ENCODE results near the gene ADAM22. TPM values are rescaled to one million over a fixed set of nuclear protein-coding genes. Genes with fewer than 3 reads are reported as not detected.

The ADAM22 gene
- total and polyA plus RNA-seq, 2 of the 4 experiments (the other 2 are of a cell fraction), result 0.03 to 0.18 TPM

DNA sequence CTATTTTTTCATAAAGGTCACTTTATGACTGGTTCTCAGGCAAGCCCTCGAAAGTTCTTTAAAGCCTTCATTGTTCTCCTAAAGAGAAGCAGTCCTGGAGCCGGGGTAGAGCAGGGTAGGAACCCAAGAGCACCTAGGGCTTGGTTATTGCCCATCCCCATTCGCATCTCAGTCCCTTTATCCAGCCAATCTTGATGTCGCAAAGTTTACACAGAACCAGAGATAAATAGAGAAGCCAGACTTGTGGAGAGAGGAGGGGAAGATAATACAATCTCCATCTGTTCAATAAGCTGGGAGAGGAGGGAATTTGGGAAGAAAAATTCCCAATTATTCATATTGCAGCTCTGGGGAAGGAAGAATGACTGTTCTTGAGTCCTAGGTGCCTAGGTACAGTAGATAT is 292.1 kb downstream of the ADAM22 start:
- Histone ChIP-seq H3K18ac (ENCODE audit: low read depth, low read length) (no peak overlapping the region), H3K56ac (ENCODE audit: extremely low read depth, insufficient read depth, low read length) (no peak overlapping the region), H3K4me3 (ENCODE audit: insufficient read depth, low read depth, low read length) (no peak overlapping the region), H4K5ac (ENCODE audit: low read depth, low read length) (no peak overlapping the region), H4K8ac (ENCODE audit: low read depth in 2 of 2, low read length in 2 of 2) (no peak overlapping the region), H3K4ac (ENCODE audit: low read depth, low read length) (no peak overlapping the region), H3K79me1 (ENCODE audit: low read depth in 1 of 2, low read length in 2 of 2) (no peaks in the 10 kb centered on the region), H3K14ac (replicated peaks; ENCODE audit: low read depth, low read length) (no peak overlapping the region), H3K27ac (ENCODE audit: insufficient read depth, low read length) (no peak overlapping the region), H3K36me3 (ENCODE audit: control insufficient read depth, insufficient read depth, low read length) (no peaks in the 10 kb centered on the region), H3K9me3 (ENCODE audit: control insufficient read depth, insufficient read depth, low read length) (no peaks in the 10 kb centered on the region), H2AK9ac (replicated peaks; ENCODE audit: low read depth, low read length, poor library complexity) (no peak overlapping the region), H3K23ac (ENCODE audit: low read depth, low read length) (no peak overlapping the region), H4K20me1 (ENCODE audit: insufficient read depth, low read length) (no peaks in the 10 kb centered on the region), H2AK5ac (ENCODE audit: low read depth, low read length) (no peak overlapping the region), H4K91ac (ENCODE audit: insufficient read depth, low read depth, low read length) (no peak overlapping the region), H2BK5ac (ENCODE audit: low read depth, low read length, poor library complexity, severe bottlenecking) (no peak overlapping the region), H3K27me3 (ENCODE audit: control insufficient read depth, insufficient read depth, low read length) (no peaks in the 10 kb centered on the region), H3K9ac (ENCODE audit: low read depth, low read length) (no peak overlapping the region), H3K4me2 (ENCODE audit: low read depth, low read length) (no peak overlapping the region), H3K9me1 (ENCODE audit: insufficient read depth, low read length) (no peaks in the 10 kb centered on the region), H2AFZ (replicated peaks; ENCODE audit: low read length, poor library complexity) (no peak overlapping the region), H2BK15ac (ENCODE audit: low read depth, low read length) (no peak overlapping the region), H3K4me1 (ENCODE audit: control insufficient read depth, insufficient read depth, low read length) (no peaks in the 10 kb centered on the region), H2BK20ac (ENCODE audit: low read depth, low read length) (no peak overlapping the region), H2BK120ac (ENCODE audit: low read depth, low read length) (no peak overlapping the region)
- in situ Hi-C loops (cut with MboI; ENCODE audit: low sequenced_read_pairs) (no loop called here), dilution Hi-C loops (cut with HindIII; ENCODE audit: low sequenced_read_pairs, unreplicated experiment) (no loop called here), intact Hi-C loops (cut with micrococcal nuclease) (no loop called here)
- TF ChIP-seq, protein P1, sequence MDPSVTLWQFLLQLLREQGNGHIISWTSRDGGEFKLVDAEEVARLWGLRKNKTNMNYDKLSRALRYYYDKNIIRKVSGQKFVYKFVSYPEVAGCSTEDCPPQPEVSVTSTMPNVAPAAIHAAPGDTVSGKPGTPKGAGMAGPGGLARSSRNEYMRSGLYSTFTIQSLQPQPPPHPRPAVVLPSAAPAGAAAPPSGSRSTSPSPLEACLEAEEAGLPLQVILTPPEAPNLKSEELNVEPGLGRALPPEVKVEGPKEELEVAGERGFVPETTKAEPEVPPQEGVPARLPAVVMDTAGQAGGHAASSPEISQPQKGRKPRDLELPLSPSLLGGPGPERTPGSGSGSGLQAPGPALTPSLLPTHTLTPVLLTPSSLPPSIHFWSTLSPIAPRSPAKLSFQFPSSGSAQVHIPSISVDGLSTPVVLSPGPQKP (IDR thresholded peaks at IDR 0.05; ENCODE audit: borderline replicate concordance, low read depth, low read length), result no peak
- no peak for TF ChIP-seq CEBPB (IDR thresholded peaks at IDR 0.05; ENCODE audit: low read depth, low read length)
- TF ChIP-seq POLR2A (IDR thresholded peaks at IDR 0.05; ENCODE audit: low read depth, low read length), result no peak
- no peak for TF ChIP-seq RFX5 (IDR thresholded peaks at IDR 0.05; ENCODE audit: low read depth, low read length)
- TF ChIP-seq, protein P2, sequence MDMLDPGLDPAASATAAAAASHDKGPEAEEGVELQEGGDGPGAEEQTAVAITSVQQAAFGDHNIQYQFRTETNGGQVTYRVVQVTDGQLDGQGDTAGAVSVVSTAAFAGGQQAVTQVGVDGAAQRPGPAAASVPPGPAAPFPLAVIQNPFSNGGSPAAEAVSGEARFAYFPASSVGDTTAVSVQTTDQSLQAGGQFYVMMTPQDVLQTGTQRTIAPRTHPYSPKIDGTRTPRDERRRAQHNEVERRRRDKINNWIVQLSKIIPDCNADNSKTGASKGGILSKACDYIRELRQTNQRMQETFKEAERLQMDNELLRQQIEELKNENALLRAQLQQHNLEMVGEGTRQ (IDR thresholded peaks at IDR 0.05; ENCODE audit: low read depth, low read length), result no peak
- no peak for TF ChIP-seq RCOR1 (IDR thresholded peaks at IDR 0.05; ENCODE audit: insufficient replicate concordance, low read length)
- TF ChIP-seq, protein P3, sequence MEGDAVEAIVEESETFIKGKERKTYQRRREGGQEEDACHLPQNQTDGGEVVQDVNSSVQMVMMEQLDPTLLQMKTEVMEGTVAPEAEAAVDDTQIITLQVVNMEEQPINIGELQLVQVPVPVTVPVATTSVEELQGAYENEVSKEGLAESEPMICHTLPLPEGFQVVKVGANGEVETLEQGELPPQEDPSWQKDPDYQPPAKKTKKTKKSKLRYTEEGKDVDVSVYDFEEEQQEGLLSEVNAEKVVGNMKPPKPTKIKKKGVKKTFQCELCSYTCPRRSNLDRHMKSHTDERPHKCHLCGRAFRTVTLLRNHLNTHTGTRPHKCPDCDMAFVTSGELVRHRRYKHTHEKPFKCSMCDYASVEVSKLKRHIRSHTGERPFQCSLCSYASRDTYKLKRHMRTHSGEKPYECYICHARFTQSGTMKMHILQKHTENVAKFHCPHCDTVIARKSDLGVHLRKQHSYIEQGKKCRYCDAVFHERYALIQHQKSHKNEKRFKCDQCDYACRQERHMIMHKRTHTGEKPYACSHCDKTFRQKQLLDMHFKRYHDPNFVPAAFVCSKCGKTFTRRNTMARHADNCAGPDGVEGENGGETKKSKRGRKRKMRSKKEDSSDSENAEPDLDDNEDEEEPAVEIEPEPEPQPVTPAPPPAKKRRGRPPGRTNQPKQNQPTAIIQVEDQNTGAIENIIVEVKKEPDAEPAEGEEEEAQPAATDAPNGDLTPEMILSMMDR (conservative IDR thresholded peaks at IDR 0.05; ENCODE audit: low read depth, low read length), result no peak
- no peak for TF ChIP-seq CHD1 (IDR thresholded peaks at IDR 0.05; ENCODE audit: low read depth, low read length)
- no peak for TF ChIP-seq NFE2L2 (IDR thresholded peaks at IDR 0.05; ENCODE audit: low read depth, low read length)
- no peak for TF ChIP-seq FOS (IDR thresholded peaks at IDR 0.05; ENCODE audit: low read depth, low read length)
- no peak for TF ChIP-seq SMC3 (IDR thresholded peaks at IDR 0.05; ENCODE audit: low read depth, low read length)
- no peak for TF ChIP-seq BHLHE40 (IDR thresholded peaks at IDR 0.05; ENCODE audit: low read depth, low read length)
- TF ChIP-seq MAFK (IDR thresholded peaks at IDR 0.05; ENCODE audit: low read depth, low read length), result no peak
- TF ChIP-seq MXI1 (IDR thresholded peaks at IDR 0.05; ENCODE audit: borderline replicate concordance, low read depth, low read length), result no peak
- no peak for TF ChIP-seq MAZ (IDR thresholded peaks at IDR 0.05; ENCODE audit: borderline replicate concordance, low read depth, low read length)
- no peak for DNase-seq
- CTCF ChIA-PET, result no interaction called here
- no peak for ATAC-seq (ENCODE audit: low read depth)
- 60% methylated on average over 1 of the region's 4 CpGs; no CpG with 5 or more reads in 1 of the 2 experiments for WGBS, 2 experiments (ENCODE audit: extremely low coverage in 2 of 2, insufficient read length in 1 of 2)
- no TSS peak for BruUV-seq (replicated peaks)
- POLR2A ChIA-PET (ENCODE audit: unreplicated experiment), result no interaction called here

Measured in IMR-90 (cell line).